Tibial artery (tissue), 4 donors: ENCODE results near the gene CHN1.

Experiments used
- DNase-seq, 2 donors: peaks; one replicate each; pipeline ENCODE4 v3.0.0-alpha.2; 2019
- H3K27ac ChIP-seq, 2 donors: fragments of 200-600 bp; sonication (generic) in 1 of 2; 1 replicate in 1 of 2; 2 replicates in 1 of 2; pipeline ENCODE4 v1.5.1; 2018 to 2019; ENCODE audit warnings: mild to moderate bottlenecking in 1 of 2
- H3K27me3 ChIP-seq, 2 donors: fragments of 200-600 bp; sonication (generic) in 1 of 2; one replicate each; pipeline versions ENCODE4 v1.5.1 to v1.6.0; 2016 to 2019
- H3K36me3 ChIP-seq, 3 donors: fragments of 200-600 bp; sonication (generic) in 2 of 3; one replicate each; pipeline ENCODE4 v1.5.1; 2016 to 2019; ENCODE audit warnings: mild to moderate bottlenecking in 2 of 3
- H3K4me1 ChIP-seq, 4 donors: fragments of 200-600 bp; sonication (generic) in 2 of 4; 1 replicate in 3 of 4; 2 replicates in 1 of 4; pipeline ENCODE4 v1.5.1; 2016 to 2019
- H3K4me3 ChIP-seq, 2 donors: fragments of 200-600 bp; sonication (generic) in 1 of 2; 1 replicate in 1 of 2; 2 replicates in 1 of 2; pipeline ENCODE4 v1.5.1; 2018 to 2019; ENCODE audit warnings: mild to moderate bottlenecking in 2 of 2
- H3K9me3 ChIP-seq, 3 donors: fragments of 200-600 bp; sonication (generic) in 1 of 3; one replicate each; pipeline ENCODE4 v1.5.1; 2016 to 2019
- intact Hi-C: fragments of 100-400 bp; cut with DNase I; formaldehyde crosslinking; loops from one replicate; pipeline ENCODE4 v1.15.0; 2023; ENCODE audit warnings: low total_unique reads
- TF ChIP-seq, protein P1 (sequence below), 2 experiments: fragments of 200-600 bp in 1 of 2; fragments of 450-650 bp in 1 of 2; IDR thresholded peaks; one replicate each; pipeline ENCODE4 v1.5.1; 2017 to 2019; ENCODE audit warnings: antibody characterized with exemption in 2 of 2, mild to moderate bottlenecking in 1 of 2, moderate library complexity in 1 of 2

CHN1 gene

DNA sequence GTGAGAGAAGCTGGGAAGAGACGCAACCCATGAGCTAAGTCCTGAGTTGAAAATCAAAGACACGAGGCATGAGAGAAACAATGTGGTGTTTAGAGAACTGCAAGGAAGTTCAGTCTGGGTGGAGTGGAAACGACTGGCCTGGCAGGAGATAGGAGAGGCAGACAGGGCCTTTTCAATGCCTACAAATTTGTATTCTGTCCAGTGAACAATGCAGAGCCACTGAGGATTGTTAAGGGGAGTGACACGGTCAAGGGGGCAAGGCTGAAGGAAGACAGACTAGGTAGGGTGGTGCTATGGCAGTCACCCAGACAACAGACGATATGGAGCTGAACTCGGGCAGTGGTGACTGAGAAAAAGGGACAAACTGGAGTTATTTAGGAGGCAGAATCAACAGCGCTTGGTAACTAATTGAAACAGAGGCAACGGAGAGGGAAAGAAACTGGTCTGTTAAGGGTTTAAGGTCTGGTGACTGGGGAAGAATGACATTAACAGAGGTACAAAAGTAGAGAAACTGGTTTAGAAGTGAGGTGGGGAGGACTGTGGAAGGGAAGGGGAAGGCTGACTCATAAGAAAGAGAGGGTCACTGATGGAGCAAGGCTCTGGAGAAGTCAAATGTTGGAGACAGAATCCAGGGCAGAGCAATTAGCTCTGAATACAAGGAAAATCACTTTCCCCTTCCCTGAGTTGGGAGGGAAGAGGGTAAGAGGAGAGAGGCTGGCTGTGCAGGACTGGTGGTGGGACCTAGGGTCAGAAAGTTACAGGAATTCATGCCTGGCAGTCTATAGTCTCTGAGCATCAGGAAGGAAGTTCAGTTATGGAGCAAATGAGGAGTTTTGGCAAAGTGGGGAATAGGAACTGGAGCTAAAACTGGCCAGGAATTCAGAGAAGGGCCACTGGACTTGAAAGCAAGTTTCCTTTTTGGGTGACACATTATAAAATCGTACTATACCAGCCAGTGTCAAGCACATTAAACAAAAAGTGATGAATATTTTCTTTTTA, 177.5 kb downstream of the CHN1 start:
- peaks cover 0 to 34% (median 8%) of the 10 kb centered on the region in 4 donors for H3K4me1 ChIP-seq
- H3K27me3 ChIP-seq: no peaks in the 10 kb centered on the region
- H3K9me3 ChIP-seq: no peaks in the 10 kb centered on the region
- TF ChIP-seq, protein P1, sequence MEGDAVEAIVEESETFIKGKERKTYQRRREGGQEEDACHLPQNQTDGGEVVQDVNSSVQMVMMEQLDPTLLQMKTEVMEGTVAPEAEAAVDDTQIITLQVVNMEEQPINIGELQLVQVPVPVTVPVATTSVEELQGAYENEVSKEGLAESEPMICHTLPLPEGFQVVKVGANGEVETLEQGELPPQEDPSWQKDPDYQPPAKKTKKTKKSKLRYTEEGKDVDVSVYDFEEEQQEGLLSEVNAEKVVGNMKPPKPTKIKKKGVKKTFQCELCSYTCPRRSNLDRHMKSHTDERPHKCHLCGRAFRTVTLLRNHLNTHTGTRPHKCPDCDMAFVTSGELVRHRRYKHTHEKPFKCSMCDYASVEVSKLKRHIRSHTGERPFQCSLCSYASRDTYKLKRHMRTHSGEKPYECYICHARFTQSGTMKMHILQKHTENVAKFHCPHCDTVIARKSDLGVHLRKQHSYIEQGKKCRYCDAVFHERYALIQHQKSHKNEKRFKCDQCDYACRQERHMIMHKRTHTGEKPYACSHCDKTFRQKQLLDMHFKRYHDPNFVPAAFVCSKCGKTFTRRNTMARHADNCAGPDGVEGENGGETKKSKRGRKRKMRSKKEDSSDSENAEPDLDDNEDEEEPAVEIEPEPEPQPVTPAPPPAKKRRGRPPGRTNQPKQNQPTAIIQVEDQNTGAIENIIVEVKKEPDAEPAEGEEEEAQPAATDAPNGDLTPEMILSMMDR (IDR thresholded peaks at IDR 0.05): no peak
- H3K27ac ChIP-seq: peak overlapping the region; percentile 3 to 20
- no peak for DNase-seq
- H3K4me3 ChIP-seq: no peak overlapping the region
- no peaks in the 10 kb centered on the region for H3K36me3 ChIP-seq
- intact Hi-C loops: no loop called here

DNA sequence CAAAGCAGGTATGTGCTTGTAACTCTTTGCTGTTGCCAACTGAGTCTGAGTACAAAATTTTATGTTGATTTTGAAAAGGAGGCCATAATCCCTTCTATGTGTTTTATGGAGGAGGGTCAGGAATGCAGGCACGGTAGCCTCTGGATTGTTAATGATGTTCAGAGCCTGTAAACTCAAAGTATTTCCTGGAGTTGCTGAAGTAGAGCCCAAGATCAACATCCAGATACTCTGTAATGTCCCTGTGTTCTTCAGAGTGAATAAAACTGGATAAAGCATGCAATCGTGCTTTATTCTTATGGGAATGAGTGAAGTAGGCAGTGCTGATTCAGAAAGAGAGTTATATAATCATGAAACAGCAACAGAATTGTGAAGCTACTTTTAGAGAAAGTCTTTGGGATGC, 179.1 kb downstream of the CHN1 start:
- no peaks in the 10 kb centered on the region for H3K9me3 ChIP-seq
- no peak overlapping the region for H3K4me3 ChIP-seq
- no peak overlapping the region for H3K27ac ChIP-seq
- peaks cover 0 to 34% (median 8%) of the 10 kb centered on the region in 4 donors for H3K4me1 ChIP-seq
- intact Hi-C loops: no loop called here
- no peaks in the 10 kb centered on the region for H3K36me3 ChIP-seq
- no peaks in the 10 kb centered on the region for H3K27me3 ChIP-seq
- TF ChIP-seq, protein P1 (IDR thresholded peaks at IDR 0.05): no peak
- DNase-seq: no peak

DNA sequence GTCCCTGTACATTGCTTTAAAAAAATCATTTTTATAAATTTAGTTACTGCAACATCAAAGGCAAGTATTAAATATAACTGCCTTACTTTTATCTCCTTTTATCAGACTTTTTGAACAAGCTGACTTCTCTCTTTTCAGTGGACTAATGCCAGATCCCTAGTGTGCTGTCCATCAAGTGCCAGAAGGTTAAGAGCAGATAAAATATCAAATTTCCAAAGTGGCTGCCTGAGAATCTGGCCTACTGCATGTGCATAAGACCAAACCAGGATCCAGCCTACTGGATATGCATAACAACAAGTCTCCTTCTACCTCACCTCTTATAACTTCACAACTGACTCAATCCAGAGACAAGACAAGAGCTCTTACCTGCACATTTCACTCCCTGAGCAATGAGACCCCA, 181.1 kb downstream of the CHN1 start:
- peaks cover 0 to 5% (median 0%) of the 10 kb centered on the region in 3 donors for H3K36me3 ChIP-seq
- TF ChIP-seq, protein P1 (IDR thresholded peaks at IDR 0.05): no peak
- H3K4me3 ChIP-seq: no peak overlapping the region
- no peaks in the 10 kb centered on the region for H3K9me3 ChIP-seq
- H3K27me3 ChIP-seq: no peaks in the 10 kb centered on the region
- no peak for DNase-seq
- H3K27ac ChIP-seq: no peak overlapping the region
- H3K4me1 ChIP-seq: peaks cover 0 to 34% (median 8%) of the 10 kb centered on the region in 4 donors
- intact Hi-C loops: no loop called here

DNA sequence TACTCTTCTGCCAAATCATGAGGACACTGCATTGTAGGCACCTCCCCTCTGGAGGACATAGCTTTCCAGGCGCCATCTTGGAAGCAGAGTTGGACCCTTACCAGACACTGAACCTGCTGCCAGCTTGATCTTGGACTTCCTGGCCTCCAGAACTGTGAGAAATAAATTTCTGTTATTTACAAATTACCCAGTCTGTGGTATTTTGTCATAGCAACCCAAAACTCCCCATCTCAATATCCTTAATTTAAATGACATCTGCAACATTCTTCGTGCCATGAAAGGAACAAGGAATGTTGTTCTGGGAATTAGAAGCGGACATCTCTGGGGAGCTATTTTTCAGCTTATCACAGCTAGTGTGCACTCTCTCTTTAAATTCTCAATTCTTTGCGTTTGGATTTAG, 183.6 kb downstream of the CHN1 start:
- H3K4me1 ChIP-seq: peaks cover 0 to 17% (median 4%) of the 10 kb centered on the region in 4 donors
- H3K36me3 ChIP-seq: peaks cover 0 to 5% (median 0%) of the 10 kb centered on the region in 3 donors
- intact Hi-C loops: no loop called here
- no peak for DNase-seq
- no peaks in the 10 kb centered on the region for H3K9me3 ChIP-seq
- no peak overlapping the region for H3K4me3 ChIP-seq
- TF ChIP-seq, protein P1 (IDR thresholded peaks at IDR 0.05): no peak
- no peak overlapping the region for H3K27ac ChIP-seq
- H3K27me3 ChIP-seq: no peaks in the 10 kb centered on the region

DNA sequence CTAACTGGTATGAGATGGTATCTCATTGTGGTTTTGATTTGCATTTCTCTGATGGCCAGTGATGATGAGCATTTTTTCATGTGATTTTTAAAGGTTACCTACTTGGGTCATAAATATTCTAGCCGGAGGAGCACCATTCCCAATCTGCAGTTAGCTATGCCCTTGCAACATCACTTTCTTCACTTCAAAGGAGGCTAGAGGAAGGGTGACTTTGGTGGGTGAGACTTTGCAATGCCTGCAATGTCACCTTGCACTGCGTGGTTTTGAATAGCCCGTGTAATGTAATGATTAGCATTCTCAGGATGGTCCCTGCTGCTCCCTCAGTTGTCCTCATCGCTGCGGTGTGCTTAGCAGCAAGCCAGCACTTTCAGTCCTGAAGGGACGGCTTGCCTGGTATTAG, 184.8 kb downstream of the CHN1 start:
- intact Hi-C loops: no loop called here
- Histone ChIP-seq H3K4me3 (no peak overlapping the region), H3K9me3 (no peaks in the 10 kb centered on the region), H3K27me3 (no peaks in the 10 kb centered on the region), H3K36me3 (peaks cover 0 to 5% (median 0%) of the 10 kb centered on the region in 3 donors), H3K27ac (no peak overlapping the region), H3K4me1 (peaks cover 0 to 5% (median 0%) of the 10 kb centered on the region in 4 donors)
- DNase-seq: no peak
- TF ChIP-seq, protein P1 (IDR thresholded peaks at IDR 0.05): no peak
